Immature natural killer cell (primary cell): Measurements from ENCODE around the gene GRK6. TPM values are rescaled to one million over a fixed set of nuclear protein-coding genes. Genes with fewer than 3 reads are reported as not detected.

Experiments
- DNase-seq, 3 donors: peaks; one replicate each; pipeline ENCODE4 v3.0.0; 2022; ENCODE audit warnings: mixed read lengths in 1 of 3
- H3K27ac Mint-ChIP-seq, 6 donors: one replicate each; pipeline ENCODE4 v1.8.0; 2020; ENCODE audit warnings: mixed read lengths in 6 of 6, mild to moderate bottlenecking in 5 of 6, inconsistent platforms in 4 of 6, moderate library complexity in 3 of 6
- H3K27me3 Mint-ChIP-seq, 3 donors: one replicate each; pipeline ENCODE4 v1.8.0; 2020 to 2021; ENCODE audit warnings: low read depth in 3 of 3, mild to moderate bottlenecking in 3 of 3, mixed read lengths in 3 of 3, moderate library complexity in 3 of 3, inconsistent platforms in 1 of 3
- H3K36me3 Mint-ChIP-seq, 3 donors: one replicate each; pipeline ENCODE4 v1.8.0; 2020; ENCODE audit warnings: mixed read lengths in 3 of 3, inconsistent platforms in 2 of 3, mild to moderate bottlenecking in 2 of 3
- H3K4me1 Mint-ChIP-seq, 2 donors: one replicate each; pipeline ENCODE4 v1.8.0; 2020; ENCODE audit warnings: inconsistent platforms in 2 of 2, mild to moderate bottlenecking in 2 of 2, mixed read lengths in 2 of 2, moderate library complexity in 1 of 2
- H3K4me3 Mint-ChIP-seq, 5 donors: one replicate each; pipeline ENCODE4 v1.8.0; 2020; ENCODE audit warnings: mild to moderate bottlenecking in 5 of 5, mixed read lengths in 5 of 5, inconsistent platforms in 3 of 5, moderate library complexity in 3 of 5
- H3K9me3 Mint-ChIP-seq, 6 donors: one replicate each; pipeline ENCODE4 v1.8.0; 2020; ENCODE audit warnings: mild to moderate bottlenecking in 6 of 6, mixed read lengths in 6 of 6, inconsistent platforms in 4 of 6, moderate library complexity in 3 of 6
- polyA plus RNA-seq, 3 donors: library from polyadenylated mRNA; unstranded; fragments of 300-500 nt; fragmentation: Illumina TruSeq; gene quantifications; one replicate each; pipeline ENCODE4 v1.2.3, GENCODE V29; 2021

Gene GRK6
- polyA plus RNA-seq, 3 donors from 2014 or later, result 102 to 129 (median 103) TPM

GRCh38 chr5:177442066-177442826, 15.8 kb downstream of the GRK6 start:
- Mint-ChIP-seq H3K27me3 (peaks cover 4 to 14% (median 12%) of the 10 kb centered on the region in 3 donors), H3K36me3 (peaks cover 9 to 31% (median 13%) of the 10 kb centered on the region in 3 donors), H3K27ac (peak overlapping the region in 2 of 6 donors; percentile 21 to 61), H3K4me3 (no peak overlapping the region), H3K9me3 (no peaks in the 10 kb centered on the region), H3K4me1 (peaks cover 46 to 48% of the 10 kb centered on the region in 2 donors)
- DNase-seq, result no peak

DNA sequence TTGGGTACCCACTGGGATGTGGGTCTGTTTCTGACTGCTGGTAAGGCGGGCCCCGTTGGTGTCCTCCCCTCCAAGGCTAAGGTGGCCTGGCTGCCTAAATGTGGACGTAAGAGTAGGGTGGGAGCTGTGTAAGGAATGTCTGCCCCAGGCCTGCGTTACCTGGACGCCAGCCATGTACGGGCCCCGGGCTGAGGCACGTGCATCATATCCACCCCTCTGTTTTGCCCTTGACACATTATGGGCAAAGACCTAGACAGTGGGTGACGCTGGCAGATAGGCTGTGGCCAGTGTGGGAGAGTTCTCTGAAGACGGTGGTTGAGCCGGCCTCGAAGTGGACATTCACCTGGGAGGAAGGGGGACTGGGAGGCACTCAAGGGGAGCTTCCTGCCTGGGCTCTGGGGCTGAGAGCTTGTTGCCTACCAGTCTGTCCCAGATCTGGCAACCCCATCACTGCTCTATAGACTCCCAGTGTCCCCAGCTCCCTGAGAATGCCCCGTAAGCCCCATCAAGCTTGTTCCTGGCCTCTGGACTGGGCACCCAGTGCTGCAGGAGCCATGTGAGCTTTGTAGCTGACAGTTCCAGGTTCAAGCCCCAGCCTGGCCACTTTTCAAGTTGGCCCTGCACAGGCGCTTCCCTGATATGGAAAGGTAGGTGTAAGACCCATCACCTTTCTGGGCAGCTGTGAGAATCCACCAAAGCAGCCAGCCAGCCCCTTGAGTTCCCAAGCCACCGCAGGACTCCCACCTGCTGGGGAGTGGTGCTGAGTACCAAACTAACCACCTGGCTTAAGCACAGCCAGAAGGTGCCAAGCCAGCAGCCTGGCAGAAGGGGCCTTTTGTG, 16.9 kb downstream of the GRK6 start:
- DNase-seq, result no peak
- peaks cover 48 to 50% of the 10 kb centered on the region in 2 donors for H3K4me1 Mint-ChIP-seq

DNA sequence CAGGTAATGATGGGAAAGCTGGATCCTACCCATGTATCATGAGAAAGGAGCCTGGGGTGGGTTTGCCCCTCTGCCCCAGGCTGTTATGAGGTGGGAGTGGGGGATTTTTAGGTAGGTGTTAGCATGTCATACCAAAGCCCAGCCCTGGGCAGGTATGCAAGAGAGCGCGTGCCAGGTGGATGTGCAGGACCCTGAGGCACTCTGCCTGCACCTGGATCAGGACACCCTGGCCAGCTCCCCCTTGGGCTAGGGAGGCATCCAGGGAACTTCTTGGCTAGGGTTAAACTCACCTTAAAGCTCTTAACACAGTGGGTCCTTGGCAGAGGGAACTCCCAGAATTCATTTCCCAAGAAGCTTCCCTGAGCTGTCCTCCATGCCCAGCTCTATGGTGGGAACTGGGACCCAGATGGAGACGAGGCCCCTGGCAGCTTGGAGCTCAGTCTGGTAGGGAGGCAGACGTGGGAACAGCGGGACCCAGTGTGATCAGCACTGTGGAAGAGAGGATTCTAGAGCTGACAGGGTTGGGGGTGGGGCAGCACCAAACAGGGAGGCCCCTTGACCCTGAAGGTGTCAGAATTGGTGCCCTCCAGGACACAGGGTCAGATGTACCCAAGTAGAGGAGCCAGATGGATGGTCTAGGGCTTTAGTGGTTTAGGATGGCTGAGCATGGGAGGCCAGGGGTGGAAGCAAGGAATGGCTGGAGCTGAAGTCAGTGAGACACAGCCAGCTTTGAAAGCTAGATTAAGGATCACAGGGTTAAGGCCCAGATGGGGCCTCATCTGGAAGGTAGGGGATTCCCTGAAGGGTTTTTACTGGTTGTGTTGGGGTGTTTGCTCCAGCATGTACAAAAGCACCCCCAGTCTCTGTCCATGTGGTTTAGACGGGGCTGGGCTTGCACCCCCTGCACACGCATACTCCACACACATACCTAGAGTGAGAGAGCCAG, 17.9 kb downstream of the GRK6 start:
- Mint-ChIP-seq H3K27me3 (peaks cover 14 to 20% (median 16%) of the 10 kb centered on the region in 3 donors), H3K9me3 (no peaks in the 10 kb centered on the region), H3K4me1 (peaks cover 45 to 49% of the 10 kb centered on the region in 2 donors), H3K27ac (peak overlapping the region; percentile 84 to 97 (median 91)), H3K4me3 (peak overlapping the region in 4 of 5 donors; percentile 6 to 88 (median 80)), H3K36me3 (peaks cover 4 to 16% (median 7%) of the 10 kb centered on the region in 3 donors)
- DNase-seq, result no peak

More for the DNA sequence above, 16.9 kb downstream of the GRK6 start:
- Mint-ChIP-seq H3K27me3 (peaks cover 12 to 16% (median 14%) of the 10 kb centered on the region in 3 donors), H3K27ac (peak overlapping the region in 4 of 6 donors; percentile 54 to 97 (median 75)), H3K4me3 (no peak overlapping the region), H3K36me3 (peaks cover 5 to 22% (median 9%) of the 10 kb centered on the region in 3 donors), H3K9me3 (no peaks in the 10 kb centered on the region)

- Mint-ChIP-seq H3K9me3 (no peaks in the 10 kb centered on the region), H3K36me3 (peaks cover 0 to 8% (median 0%) of the 10 kb centered on the region in 3 donors), H3K4me1 (peaks cover 36 to 42% of the 10 kb centered on the region in 2 donors), H3K27me3 (peaks cover 14 to 23% (median 16%) of the 10 kb centered on the region in 3 donors), H3K4me3 (peak overlapping the region; percentile 75 to 88 (median 85)), H3K27ac (peak overlapping the region; percentile 84 to 97 (median 91))
- DNase-seq, result no peak
Measured at GRCh38 chr5:177445052-177445916, 18.8 kb downstream of the GRK6 start.

- H3K9me3 Mint-ChIP-seq, result no peaks in the 10 kb centered on the region
- peak overlapping the region; percentile 75 to 88 (median 85) for H3K4me3 Mint-ChIP-seq
- H3K36me3 Mint-ChIP-seq, result peaks cover 0 to 5% (median 0%) of the 10 kb centered on the region in 3 donors
- peak overlapping the region; percentile 84 to 97 (median 91) for H3K27ac Mint-ChIP-seq
- H3K4me1 Mint-ChIP-seq, result peaks cover 35 to 42% of the 10 kb centered on the region in 2 donors
- DNase-seq, result no peak
- peaks cover 14 to 23% (median 16%) of the 10 kb centered on the region in 3 donors for H3K27me3 Mint-ChIP-seq
Measured at GRCh38 chr5:177445917-177446199, 19.4 kb downstream of the GRK6 start.

DNA sequence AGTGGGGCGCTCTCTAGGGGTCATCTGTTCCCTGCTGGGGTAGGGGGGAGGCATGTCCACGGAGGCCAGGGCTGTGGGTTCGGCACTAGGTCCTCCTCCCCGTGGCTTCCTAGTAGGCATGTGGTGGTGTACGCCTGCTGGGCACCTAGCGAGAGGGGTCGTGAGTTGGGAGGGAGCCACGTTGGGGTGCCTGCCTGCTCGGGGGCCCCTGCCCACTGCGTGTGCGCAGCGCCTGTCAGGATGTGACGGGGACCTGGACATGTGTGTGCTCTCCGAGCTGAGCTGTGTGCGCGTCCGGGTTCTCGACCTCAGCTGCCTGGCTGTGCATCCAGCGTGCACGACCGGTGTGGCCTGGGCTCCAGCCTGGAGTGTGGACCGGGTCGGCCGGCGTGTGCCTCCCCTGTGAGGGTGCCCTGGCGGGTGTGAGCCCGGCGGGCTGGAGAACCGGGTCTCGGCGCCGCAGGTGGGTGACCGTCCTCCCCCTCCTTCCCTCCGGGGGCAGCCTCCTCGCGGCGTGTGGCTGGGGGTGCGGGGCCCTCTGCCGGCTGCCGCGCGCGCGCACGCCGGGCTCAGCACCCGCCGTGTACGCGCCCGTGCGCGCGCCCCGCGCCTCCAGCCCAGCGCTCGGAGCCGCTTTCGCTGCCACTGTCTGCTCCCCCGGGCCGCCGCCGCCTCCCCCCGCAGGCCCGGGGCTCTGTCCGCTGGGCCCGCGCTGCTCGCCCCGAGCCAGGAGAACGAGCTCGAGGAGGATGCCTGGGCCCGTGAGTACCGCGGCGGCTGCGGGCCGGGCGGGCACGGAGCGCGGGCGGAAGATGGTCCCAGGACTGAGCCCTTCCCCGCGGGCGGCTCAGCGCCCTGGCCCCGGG, 20.0 kb downstream of the GRK6 start, which contains the start of gene PRR7:
Gene PRR7 (plus strand): TSS at position 615 of the 866 bp plus-strand sequence. CDS start 8,254 bp downstream, outside the sequence.
- peak within 1 kb of the TSS; percentile 84 to 97 (median 91) for H3K27ac Mint-ChIP-seq
- H3K4me1 Mint-ChIP-seq, result peaks cover 35 to 42% of the 10 kb centered on the region in 2 donors
- H3K27me3 Mint-ChIP-seq, result peaks cover 14 to 25% (median 16%) of the 10 kb centered on the region in 3 donors
- peak; percentile 82 to 86 (median 85) for DNase-seq
- H3K9me3 Mint-ChIP-seq, result no peaks in the 10 kb centered on the region
- peaks cover 0 to 5% (median 0%) of the 10 kb centered on the region in 3 donors for H3K36me3 Mint-ChIP-seq
- peak within 1 kb of the TSS; percentile 75 to 88 (median 85) for H3K4me3 Mint-ChIP-seq

DNA sequence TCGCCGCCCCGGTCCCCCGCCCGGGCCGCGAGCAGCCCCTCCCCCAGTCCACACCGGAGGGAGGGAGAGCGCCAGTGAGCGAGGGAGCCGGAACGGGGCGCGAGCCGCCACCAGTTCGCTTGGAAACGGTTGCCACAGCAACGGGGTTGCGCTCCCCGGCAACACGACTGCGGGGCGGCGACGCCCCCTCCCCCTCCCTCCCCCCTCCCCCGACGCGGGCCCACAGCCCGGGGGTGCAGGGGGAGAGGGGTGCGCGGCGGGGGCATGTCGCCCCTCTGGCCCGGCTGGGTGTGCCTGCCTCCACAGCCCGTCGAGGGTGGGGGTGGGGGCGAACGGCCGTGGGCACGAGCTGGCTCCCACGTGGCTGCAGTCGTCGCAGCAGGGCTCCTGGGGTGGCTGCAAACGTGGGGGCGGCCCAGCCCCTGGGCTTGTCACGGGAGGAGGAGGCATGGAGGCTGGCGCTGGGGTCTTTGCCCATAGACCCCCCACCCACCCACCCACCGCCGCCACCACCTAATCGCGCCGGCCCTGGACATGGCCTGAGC, 20.7 kb downstream of the GRK6 start:
- no peaks in the 10 kb centered on the region for H3K9me3 Mint-ChIP-seq
- DNase-seq, result peak; percentile 73 to 81 (median 79)
- H3K27me3 Mint-ChIP-seq, result peaks cover 19 to 28% (median 19%) of the 10 kb centered on the region in 3 donors
- H3K36me3 Mint-ChIP-seq, result peaks cover 0 to 5% (median 0%) of the 10 kb centered on the region in 3 donors
- peaks cover 39 to 42% of the 10 kb centered on the region in 2 donors for H3K4me1 Mint-ChIP-seq
- H3K27ac Mint-ChIP-seq, result peak overlapping the region in 1 of 6 donors; percentile 82
- peak overlapping the region in 3 of 5 donors; percentile 42 to 57 (median 48) for H3K4me3 Mint-ChIP-seq

DNA sequence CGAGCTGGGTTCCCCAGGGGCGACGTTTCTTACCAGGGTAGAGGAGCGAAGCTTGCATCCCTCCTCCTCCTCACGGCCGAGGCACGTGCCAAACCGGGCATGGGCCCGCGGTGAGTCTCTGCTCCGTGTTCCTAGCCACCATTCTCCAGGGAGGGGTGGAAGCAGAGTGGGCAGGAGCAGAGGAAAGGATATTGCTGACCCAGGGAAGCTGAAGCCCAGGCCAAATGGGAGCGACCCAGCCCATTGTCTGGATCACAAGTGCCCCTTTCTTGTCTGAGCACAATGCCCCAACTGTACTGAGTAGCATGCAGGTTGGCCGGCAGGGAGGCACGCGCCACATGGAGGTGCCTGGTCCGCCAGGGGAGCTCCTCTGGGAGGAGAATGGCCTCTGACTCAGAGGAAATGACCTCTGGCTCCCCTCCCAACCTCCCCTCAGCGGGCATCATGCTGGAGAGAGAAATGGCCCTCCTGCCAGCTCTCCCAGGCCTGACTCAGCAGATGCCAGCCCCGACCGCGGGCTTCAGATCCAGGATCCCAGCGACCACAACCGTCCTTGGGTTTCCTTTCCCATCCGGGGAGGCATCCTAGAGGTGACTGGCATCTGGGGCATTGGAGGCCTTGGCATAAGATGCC, 21.3 kb downstream of the GRK6 start:
- Mint-ChIP-seq H3K27me3 (peaks cover 21 to 30% (median 21%) of the 10 kb centered on the region in 3 donors), H3K4me3 (peak overlapping the region; percentile 48 to 86 (median 63)), H3K36me3 (no peaks in the 10 kb centered on the region), H3K27ac (peak overlapping the region in 4 of 6 donors; percentile 36 to 82 (median 62)), H3K4me1 (peaks cover 39 to 40% of the 10 kb centered on the region in 2 donors), H3K9me3 (no peaks in the 10 kb centered on the region)
- DNase-seq, result peak in 2 of 3 donors; percentile 32 to 33

DNA sequence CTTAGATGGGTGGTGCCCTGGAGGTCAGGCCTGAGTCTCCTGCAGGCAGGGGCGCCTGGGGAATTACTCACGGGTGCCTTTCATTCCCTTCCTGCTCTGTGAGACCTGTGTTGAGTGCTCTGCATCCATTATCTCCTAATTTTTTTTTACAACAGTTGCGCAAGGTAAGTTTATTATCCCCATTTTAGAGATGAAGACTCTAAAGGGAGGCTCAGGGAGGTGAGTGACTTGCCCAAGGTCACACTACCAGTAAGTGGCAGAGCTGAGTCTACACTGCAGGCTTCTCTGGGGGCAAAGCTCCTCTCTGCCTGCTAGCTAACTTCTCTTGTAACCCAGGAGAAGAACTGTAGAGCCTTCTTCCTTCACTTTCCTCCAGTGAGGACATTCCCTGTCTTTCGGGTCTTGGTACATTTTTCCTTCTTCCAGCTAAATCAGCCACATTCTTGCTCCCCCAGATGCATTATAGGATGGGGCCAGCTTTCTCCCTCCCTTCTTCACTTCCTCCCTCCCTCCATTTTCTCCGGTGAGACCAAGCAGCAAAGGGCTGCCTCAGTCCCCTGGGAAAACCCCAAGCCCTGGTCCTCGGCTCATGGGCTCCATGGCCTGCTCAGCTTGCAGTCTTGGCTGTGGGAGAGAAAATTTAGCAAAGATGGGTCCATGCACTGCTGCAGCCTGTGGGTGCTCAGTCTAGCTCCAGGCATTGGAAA, 21.9 kb downstream of the GRK6 start:
- Mint-ChIP-seq H3K27me3 (peaks cover 21 to 36% (median 26%) of the 10 kb centered on the region in 3 donors), H3K9me3 (no peaks in the 10 kb centered on the region), H3K36me3 (no peaks in the 10 kb centered on the region), H3K4me3 (peak overlapping the region; percentile 41 to 86 (median 63)), H3K4me1 (peaks cover 42 to 47% of the 10 kb centered on the region in 2 donors), H3K27ac (peak overlapping the region in 4 of 6 donors; percentile 23 to 89 (median 66))
- no peak for DNase-seq
